IPS-15b (cell line): ENCODE data around the gene TAAR6.
"Not testable (repeated sequence)": the region's sequence is repeated elsewhere in the genome, so short reads cannot be mapped to it uniquely, and the experiment has no call there.

Experiments used
- H3K27me3 ChIP-seq: one replicate; pipeline ENCODE4 v1.6.1; 2013; ENCODE audit warnings: low read length; ENCODE audit not compliant: control insufficient read depth, insufficient read depth
- H3K36me3 ChIP-seq: one replicate; pipeline ENCODE4 v1.6.1; 2013; ENCODE audit warnings: low read length; ENCODE audit not compliant: control insufficient read depth, insufficient read depth
- H3K4me1 ChIP-seq: one replicate; pipeline ENCODE4 v1.6.1; 2013; ENCODE audit warnings: mild to moderate bottlenecking, low read length; ENCODE audit not compliant: control insufficient read depth, insufficient read depth
- H3K4me3 ChIP-seq: one replicate; pipeline ENCODE4 v1.5.1; 2013; ENCODE audit warnings: low read depth, low read length
- H3K9ac ChIP-seq: one replicate; pipeline ENCODE4 v1.6.1; 2013; ENCODE audit warnings: low read depth, mild to moderate bottlenecking, low read length
- H3K9me3 ChIP-seq: one replicate; pipeline ENCODE4 v1.6.1; 2013; ENCODE audit warnings: mild to moderate bottlenecking, low read length; ENCODE audit not compliant: control insufficient read depth, insufficient read depth

Gene TAAR6, protein sequence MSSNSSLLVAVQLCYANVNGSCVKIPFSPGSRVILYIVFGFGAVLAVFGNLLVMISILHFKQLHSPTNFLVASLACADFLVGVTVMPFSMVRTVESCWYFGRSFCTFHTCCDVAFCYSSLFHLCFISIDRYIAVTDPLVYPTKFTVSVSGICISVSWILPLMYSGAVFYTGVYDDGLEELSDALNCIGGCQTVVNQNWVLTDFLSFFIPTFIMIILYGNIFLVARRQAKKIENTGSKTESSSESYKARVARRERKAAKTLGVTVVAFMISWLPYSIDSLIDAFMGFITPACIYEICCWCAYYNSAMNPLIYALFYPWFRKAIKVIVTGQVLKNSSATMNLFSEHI

GRCh38 chr6:132570221-132570777, at the start of gene TAAR6:
Gene TAAR6 (plus strand): TSS chr6:132570322. CDS start chr6:132570322, 0 bp downstream.
- Histone ChIP-seq H3K4me3 (no peak within 1 kb of the TSS), H3K9ac (no peak within 1 kb of the TSS), H3K36me3 (no peaks in the 10 kb centered on the region), H3K9me3 (no peaks in the 10 kb centered on the region), H3K4me1 (no peaks in the 10 kb centered on the region), H3K27me3 (no peaks in the 10 kb centered on the region)

DNA sequence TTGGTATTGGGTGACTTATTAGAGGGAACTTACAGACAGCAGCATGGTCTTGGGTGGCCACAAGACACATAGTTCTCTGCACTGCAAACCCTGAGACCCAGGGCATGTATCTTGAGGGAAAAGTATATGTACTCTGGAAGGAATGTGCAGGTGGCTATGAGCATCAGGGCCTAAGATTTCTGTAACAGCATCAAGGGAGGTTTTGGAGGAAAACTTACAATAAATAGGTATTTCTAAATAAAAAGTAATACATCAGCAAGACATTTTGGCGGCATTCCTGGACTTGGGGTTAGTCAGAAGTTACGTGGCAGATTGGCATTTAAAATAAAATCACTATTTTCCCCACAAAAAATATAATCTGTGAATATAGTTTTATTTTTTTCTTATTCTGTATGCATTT, 49.2 kb upstream of the TAAR6 start:
- H3K4me1 ChIP-seq = no peaks in the 10 kb centered on the region
- no peak overlapping the region for H3K9ac ChIP-seq
- no peaks in the 10 kb centered on the region for H3K27me3 ChIP-seq
- H3K4me3 ChIP-seq = no peak overlapping the region
- H3K36me3 ChIP-seq = no peaks in the 10 kb centered on the region
- no peaks in the 10 kb centered on the region for H3K9me3 ChIP-seq

- H3K4me3 ChIP-seq = no peak overlapping the region
- H3K36me3 ChIP-seq = no peaks in the 10 kb centered on the region
- peaks cover 3% of the 10 kb centered on the region for H3K4me1 ChIP-seq
- no peak overlapping the region for H3K9ac ChIP-seq
- no peaks in the 10 kb centered on the region for H3K9me3 ChIP-seq
- H3K27me3 ChIP-seq = no peaks in the 10 kb centered on the region
Observed at GRCh38 chr6:132524646-132525045, 45.5 kb upstream of the TAAR6 start.

DNA sequence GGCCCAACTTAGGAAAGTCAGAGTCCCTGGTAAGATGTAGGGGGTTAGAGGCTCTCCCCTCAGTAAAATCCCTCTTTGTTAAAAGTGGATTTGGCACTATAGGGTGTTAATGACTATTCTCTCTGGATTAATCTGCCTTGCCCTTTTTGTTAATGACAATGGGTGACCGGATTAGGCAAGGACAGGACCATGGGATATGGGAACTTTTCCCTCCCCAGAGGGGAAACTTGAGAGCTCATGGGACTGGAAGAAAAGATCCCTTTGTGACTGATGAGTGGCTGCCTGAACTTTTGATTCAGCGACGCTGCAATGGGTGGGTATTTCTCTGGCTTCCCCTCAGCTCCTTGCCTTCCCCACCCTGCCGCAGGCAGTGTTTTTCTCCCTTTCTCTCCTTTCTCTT, 44.3 kb upstream of the TAAR6 start:
- H3K9me3 ChIP-seq = no peaks in the 10 kb centered on the region
- H3K36me3 ChIP-seq = no peaks in the 10 kb centered on the region
- no peak overlapping the region for H3K4me3 ChIP-seq
- H3K9ac ChIP-seq = no peak overlapping the region
- no peaks in the 10 kb centered on the region for H3K27me3 ChIP-seq
- peaks cover 3% of the 10 kb centered on the region for H3K4me1 ChIP-seq

GRCh38 chr6:132526461-132526860, 43.7 kb upstream of the TAAR6 start:
- H3K9me3 ChIP-seq = no peaks in the 10 kb centered on the region
- H3K36me3 ChIP-seq = no peaks in the 10 kb centered on the region
- peaks cover 3% of the 10 kb centered on the region for H3K4me1 ChIP-seq
- H3K9ac ChIP-seq = no peak overlapping the region
- no peak overlapping the region for H3K4me3 ChIP-seq
- no peaks in the 10 kb centered on the region for H3K27me3 ChIP-seq

GRCh38 chr6:132527791-132528190, 42.3 kb upstream of the TAAR6 start:
- no peaks in the 10 kb centered on the region for H3K27me3 ChIP-seq
- H3K9ac ChIP-seq = no peak overlapping the region
- H3K4me1 ChIP-seq = peaks cover 3% of the 10 kb centered on the region
- H3K36me3 ChIP-seq = no peaks in the 10 kb centered on the region
- H3K9me3 ChIP-seq = no peaks in the 10 kb centered on the region
- H3K4me3 ChIP-seq = no peak overlapping the region

- Histone ChIP-seq H3K4me3 (no peak overlapping the region), H3K36me3 (no peaks in the 10 kb centered on the region), H3K9ac (no peak overlapping the region), H3K9me3 (no peaks in the 10 kb centered on the region), H3K27me3 (no peaks in the 10 kb centered on the region), H3K4me1 (peaks cover 3% of the 10 kb centered on the region)
Observed at GRCh38 chr6:132530293-132530974, 39.7 kb upstream of the TAAR6 start.

DNA sequence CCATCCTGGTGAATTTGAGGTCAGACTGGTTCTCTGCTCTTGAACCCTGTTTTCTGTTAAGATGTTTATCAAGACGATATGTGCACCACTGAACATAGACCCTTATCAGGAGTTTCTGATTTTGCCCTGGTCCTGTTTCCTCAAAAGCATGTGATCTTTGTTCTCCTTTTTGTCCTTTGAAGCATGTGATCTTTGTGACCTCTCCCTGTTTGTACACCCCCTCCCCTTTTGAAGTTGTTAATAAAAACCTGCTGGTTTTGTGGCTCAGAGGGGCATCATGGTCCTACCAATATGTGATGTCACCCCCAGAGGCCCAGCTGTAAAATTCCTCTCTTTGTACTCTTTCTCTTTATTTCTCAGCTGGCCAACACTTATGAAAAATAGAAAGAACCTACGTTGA, 35.6 kb upstream of the TAAR6 start:
- not testable (repeated sequence) for H3K9me3 ChIP-seq, H3K4me1 ChIP-seq, H3K9ac ChIP-seq, H3K36me3 ChIP-seq, H3K4me3 ChIP-seq, H3K27me3 ChIP-seq

DNA sequence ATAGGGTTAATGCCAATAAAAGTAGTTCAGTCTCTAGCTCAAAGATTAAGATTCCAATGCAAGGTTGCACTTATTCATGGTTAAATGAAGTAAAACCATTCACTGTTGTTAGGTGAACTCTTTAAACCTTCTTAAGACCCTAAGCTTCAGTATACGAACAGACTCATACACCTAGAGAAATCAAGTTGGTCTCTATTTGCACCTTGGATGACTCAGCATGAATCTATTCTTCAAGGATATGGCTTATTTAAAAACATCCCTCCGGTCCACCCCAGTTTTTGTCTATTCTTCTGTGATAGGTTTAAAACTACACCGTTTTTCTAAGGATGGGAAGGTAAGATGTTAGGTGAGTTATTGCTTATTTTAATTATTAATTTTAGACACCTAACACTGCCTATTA, 33.0 kb upstream of the TAAR6 start:
- H3K9me3 ChIP-seq = no peaks in the 10 kb centered on the region
- H3K4me3 ChIP-seq = no peak overlapping the region
- no peak overlapping the region for H3K9ac ChIP-seq
- H3K27me3 ChIP-seq = no peaks in the 10 kb centered on the region
- no peaks in the 10 kb centered on the region for H3K36me3 ChIP-seq
- H3K4me1 ChIP-seq = no peaks in the 10 kb centered on the region

- Histone ChIP-seq H3K9ac (no peak within 1 kb of the TSS), H3K9me3 (no peaks in the 10 kb centered on the region), H3K36me3 (no peaks in the 10 kb centered on the region), H3K4me1 (no peaks in the 10 kb centered on the region), H3K27me3 (no peaks in the 10 kb centered on the region), H3K4me3 (no peak within 1 kb of the TSS)
Observed at GRCh38 chr6:132537977-132538376, 32.1 kb upstream of the TAAR6 start, which contains the start of gene TAAR9. Gene TAAR9 (plus strand): TSS chr6:132538277. CDS start chr6:132538290, 13 bp downstream.

GRCh38 chr6:132544826-132545225, 25.3 kb upstream of the TAAR6 start:
- no peaks in the 10 kb centered on the region for H3K36me3 ChIP-seq
- H3K4me3 ChIP-seq = no peak overlapping the region

More at GRCh38 chr6:132544826-132545225, 25.3 kb upstream of the TAAR6 start:
- Histone ChIP-seq H3K27me3 (no peaks in the 10 kb centered on the region), H3K9ac (no peak overlapping the region), H3K9me3 (no peaks in the 10 kb centered on the region), H3K4me1 (no peaks in the 10 kb centered on the region)
